Measurements from ENCODE around the gene MECR.
A peak's percentile ranks its signal among the peaks of the same experiment; 100 is the strongest.

Gene MECR

DNA sequence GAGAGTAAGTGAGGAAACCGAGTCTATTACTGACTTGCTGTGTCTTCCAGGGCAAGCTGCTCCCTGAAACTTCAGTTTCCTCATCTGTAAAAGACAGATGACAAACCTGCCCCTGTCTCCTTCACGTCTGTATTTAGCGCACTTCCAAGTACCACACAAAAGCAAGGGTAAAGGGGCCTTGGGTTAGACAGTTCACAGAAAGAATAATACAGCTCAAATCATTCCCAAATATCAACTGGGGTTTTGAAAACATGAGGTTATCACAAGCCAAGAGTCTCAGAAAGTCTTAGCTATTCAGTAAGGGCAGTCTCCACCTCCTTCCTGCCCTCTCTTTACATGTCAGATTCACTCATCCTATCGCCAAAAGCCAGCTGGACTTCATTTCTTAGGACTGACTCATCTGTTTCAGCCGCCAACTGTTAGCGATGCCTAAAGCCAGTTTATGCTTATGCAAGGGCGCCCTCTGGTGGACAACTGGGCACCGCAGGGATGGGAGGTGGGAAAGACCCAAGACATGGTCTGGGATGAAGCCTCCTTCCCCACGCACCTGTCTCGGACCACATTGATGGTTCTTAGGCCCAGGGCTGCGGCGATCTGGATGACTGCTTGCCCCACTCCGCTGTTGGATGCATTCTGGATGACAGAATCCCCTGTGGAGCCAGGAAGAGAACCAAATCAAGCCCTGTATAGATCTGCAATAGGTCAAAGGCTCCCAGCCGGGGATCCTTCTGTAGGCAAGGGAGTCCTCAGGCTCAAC lies 28.0 kb downstream of the MECR start:
- H3K27me3 ChIP-seq (ENCODE audit: control insufficient read depth, insufficient read depth, low read length), result no peaks in the 10 kb centered on the region
- no peak overlapping the region for H3K9ac ChIP-seq (ENCODE audit: low read length)
- no peak overlapping the region for H3K4me3 ChIP-seq (ENCODE audit: low read length)
- peaks cover 5% of the 10 kb centered on the region for H3K36me3 ChIP-seq (ENCODE audit: control insufficient read depth, insufficient read depth, low read length)
- H3K4me1 ChIP-seq (ENCODE audit: control insufficient read depth, insufficient read depth, low read length), result peaks cover 10% of the 10 kb centered on the region
- peak overlapping the region; percentile 92 for H3K27ac ChIP-seq (ENCODE audit: low read depth, low read length)

DNA sequence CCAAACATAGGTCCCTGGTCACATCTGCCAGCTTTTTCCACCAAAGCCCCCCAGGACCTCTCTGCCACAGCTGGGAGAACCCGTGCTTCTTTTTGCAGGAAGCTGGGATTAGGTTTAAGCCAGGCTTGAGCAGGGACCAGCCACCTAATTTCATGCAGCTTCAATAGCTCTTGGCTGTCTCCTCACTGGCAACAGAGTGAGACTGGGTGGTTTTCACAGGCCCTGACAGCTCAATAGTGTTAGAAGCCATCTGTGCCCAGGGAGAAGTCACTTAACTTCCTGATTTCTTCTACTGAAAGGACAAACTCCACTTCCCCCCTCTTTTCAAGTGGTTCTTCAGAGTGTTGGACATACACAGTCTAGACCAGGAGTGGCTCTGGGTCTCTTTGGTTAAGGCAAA lies 28.7 kb downstream of the MECR start:
- H3K4me3 ChIP-seq (ENCODE audit: low read length), result no peak overlapping the region
- peak overlapping the region; percentile 92 for H3K27ac ChIP-seq (ENCODE audit: low read depth, low read length)
- no peaks in the 10 kb centered on the region for H3K27me3 ChIP-seq (ENCODE audit: control insufficient read depth, insufficient read depth, low read length)
- H3K36me3 ChIP-seq (ENCODE audit: control insufficient read depth, insufficient read depth, low read length), result peaks cover 5% of the 10 kb centered on the region
- peaks cover 16% of the 10 kb centered on the region for H3K4me1 ChIP-seq (ENCODE audit: control insufficient read depth, insufficient read depth, low read length)
- no peak overlapping the region for H3K9ac ChIP-seq (ENCODE audit: low read length)

DNA sequence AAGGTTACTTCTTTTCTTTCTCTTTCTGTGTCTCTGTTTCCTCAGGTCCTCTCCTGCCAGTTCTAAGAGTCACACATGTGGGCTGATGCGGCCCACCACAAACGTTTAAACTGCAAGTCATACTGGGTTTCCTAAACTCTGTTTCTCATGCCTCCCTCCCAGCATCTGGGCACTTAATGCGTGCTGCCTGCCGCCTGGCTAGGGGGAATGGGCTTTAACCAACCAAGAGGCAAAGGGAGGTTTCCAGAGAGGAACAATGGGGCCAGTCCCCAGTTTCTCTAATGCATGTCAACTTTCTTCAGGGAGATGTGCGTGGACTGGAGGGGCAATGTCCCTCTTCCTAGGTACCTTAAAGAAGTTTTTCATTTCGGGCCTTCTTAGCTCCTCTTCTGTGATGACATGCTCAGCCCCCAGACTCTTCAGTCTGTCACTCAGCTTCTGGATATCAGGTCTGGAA lies 29.1 kb downstream of the MECR start:
- H3K36me3 ChIP-seq (ENCODE audit: control insufficient read depth, insufficient read depth, low read length), result peaks cover 5% of the 10 kb centered on the region
- no peak overlapping the region for H3K27ac ChIP-seq (ENCODE audit: low read depth, low read length)
- H3K9ac ChIP-seq (ENCODE audit: low read length), result no peak overlapping the region
- no peak overlapping the region for H3K4me3 ChIP-seq (ENCODE audit: low read length)
- H3K27me3 ChIP-seq (ENCODE audit: control insufficient read depth, insufficient read depth, low read length), result no peaks in the 10 kb centered on the region
- H3K4me1 ChIP-seq (ENCODE audit: control insufficient read depth, insufficient read depth, low read length), result peaks cover 17% of the 10 kb centered on the region

DNA sequence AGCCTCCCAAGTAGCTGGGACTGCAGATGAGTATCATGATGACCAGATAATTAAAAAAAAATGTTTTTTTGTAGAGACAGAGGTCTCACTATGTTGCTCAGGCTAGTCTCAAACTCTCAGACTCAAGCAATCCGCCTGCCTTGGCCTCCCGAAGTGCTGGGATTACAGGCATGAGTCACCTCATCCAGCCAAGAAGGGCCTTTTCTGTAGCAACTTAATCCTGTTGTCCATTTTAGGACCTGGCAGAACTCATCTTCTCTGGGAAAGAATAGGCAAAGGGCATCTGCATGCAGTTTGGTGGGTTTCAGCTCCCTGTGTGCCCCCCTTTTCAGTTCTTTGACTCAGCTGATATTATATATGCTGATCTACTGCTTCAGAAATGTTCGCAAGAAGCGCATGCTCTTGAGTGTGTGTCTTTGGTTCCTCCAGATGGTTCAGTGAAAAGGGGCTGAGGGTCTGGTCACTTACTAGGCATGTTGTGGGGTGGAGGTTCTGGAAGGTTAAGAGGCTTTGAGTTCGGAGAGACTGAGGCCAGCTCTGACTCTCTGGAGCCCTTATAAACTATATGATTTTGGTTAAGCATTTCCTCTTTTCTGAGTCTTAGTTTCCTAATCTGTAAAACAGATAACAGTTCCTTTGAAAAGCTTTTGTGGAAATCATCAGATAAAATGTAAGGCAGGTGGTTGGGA lies 29.7 kb downstream of the MECR start:
- peaks cover 1% of the 10 kb centered on the region for H3K36me3 ChIP-seq (ENCODE audit: control insufficient read depth, insufficient read depth, low read length)
- no peak overlapping the region for H3K4me3 ChIP-seq (ENCODE audit: low read length)
- H3K27ac ChIP-seq (ENCODE audit: low read depth, low read length), result no peak overlapping the region
- H3K9ac ChIP-seq (ENCODE audit: low read length), result no peak overlapping the region
- peaks cover 17% of the 10 kb centered on the region for H3K4me1 ChIP-seq (ENCODE audit: control insufficient read depth, insufficient read depth, low read length)
- H3K27me3 ChIP-seq (ENCODE audit: control insufficient read depth, insufficient read depth, low read length), result no peaks in the 10 kb centered on the region

DNA sequence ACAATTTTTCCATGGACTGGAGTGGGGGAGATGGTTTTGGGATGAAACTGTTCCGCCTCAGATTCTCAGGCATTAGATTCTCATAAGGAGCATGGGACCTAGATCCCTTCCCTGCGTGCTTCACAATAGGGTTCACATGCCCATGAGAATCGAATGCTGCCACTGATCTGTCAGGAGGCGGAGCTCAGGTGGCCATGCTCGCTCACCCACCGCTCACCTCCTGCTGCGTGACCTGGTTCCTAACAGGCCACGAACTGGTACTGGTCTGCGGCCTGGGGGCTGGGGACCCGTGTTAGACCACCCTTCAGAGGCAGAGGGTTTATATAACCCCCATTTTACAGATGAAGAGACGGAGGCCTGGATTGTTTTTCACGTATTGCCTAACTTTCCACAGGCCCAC lies 32.7 kb downstream of the MECR start:
- H3K27ac ChIP-seq (ENCODE audit: low read depth, low read length), result no peak overlapping the region
- no peaks in the 10 kb centered on the region for H3K27me3 ChIP-seq (ENCODE audit: control insufficient read depth, insufficient read depth, low read length)
- peaks cover 17% of the 10 kb centered on the region for H3K4me1 ChIP-seq (ENCODE audit: control insufficient read depth, insufficient read depth, low read length)
- no peak overlapping the region for H3K9ac ChIP-seq (ENCODE audit: low read length)
- H3K4me3 ChIP-seq (ENCODE audit: low read length), result no peak overlapping the region
- H3K36me3 ChIP-seq (ENCODE audit: control insufficient read depth, insufficient read depth, low read length), result no peaks in the 10 kb centered on the region

DNA sequence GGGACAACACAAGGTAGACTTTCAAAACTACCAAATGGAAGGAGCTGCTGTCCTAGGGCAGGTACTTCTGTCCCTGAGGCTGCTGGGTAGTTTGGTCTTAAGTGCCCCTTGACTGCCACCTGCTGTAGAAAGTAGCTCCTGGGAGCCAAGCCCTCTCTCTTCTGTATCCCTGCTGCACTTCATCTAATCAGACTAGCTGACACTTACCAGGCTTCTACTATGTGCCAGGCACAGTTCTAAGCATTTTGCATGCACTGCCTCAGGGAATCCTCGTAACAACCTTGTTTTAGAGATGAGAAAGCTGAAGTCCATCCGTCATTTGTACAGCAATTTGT lies 33.2 kb downstream of the MECR start:
- no peak overlapping the region for H3K4me3 ChIP-seq (ENCODE audit: low read length)
- H3K9ac ChIP-seq (ENCODE audit: low read length), result no peak overlapping the region
- H3K36me3 ChIP-seq (ENCODE audit: control insufficient read depth, insufficient read depth, low read length), result no peaks in the 10 kb centered on the region
- no peaks in the 10 kb centered on the region for H3K27me3 ChIP-seq (ENCODE audit: control insufficient read depth, insufficient read depth, low read length)
- peaks cover 15% of the 10 kb centered on the region for H3K4me1 ChIP-seq (ENCODE audit: control insufficient read depth, insufficient read depth, low read length)
- H3K27ac ChIP-seq (ENCODE audit: low read depth, low read length), result no peak overlapping the region

DNA sequence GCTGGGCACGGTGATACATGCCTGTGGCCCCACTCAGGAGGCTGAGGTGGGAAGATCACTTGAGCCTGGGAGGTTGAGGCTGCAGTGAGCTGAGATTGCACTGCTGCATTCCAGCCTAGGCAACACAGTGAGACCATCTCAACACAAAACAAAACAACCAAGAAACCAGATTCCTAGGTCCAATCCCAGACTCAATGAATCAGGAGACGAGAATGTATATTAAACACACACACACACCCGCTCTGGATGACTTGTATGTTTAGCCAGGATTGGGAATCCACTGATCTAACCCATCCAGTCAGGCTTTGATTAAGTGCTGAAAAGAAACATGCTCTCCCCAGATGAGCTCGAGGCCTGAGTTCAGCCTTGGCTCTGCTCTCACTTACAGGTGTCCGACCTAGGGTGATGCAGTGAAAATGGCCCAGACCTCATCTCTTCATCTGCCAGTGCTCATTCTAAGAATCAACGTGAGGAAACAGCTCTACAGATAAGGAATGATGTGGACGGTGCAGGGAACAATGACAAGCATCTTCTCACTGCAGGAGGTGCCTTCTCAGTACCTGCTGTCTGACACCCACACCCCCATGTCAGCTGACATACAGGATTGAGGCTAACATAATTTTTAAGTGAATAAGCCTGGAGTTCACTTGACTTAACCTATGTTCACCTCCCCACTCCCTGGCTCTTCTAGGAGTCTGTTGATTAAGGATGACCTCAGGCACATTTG lies 33.7 kb downstream of the MECR start:
- Histone ChIP-seq H3K4me1 (ENCODE audit: control insufficient read depth, insufficient read depth, low read length) (peaks cover 10% of the 10 kb centered on the region), H3K9ac (ENCODE audit: low read length) (no peak overlapping the region), H3K36me3 (ENCODE audit: control insufficient read depth, insufficient read depth, low read length) (no peaks in the 10 kb centered on the region), H3K27ac (ENCODE audit: low read depth, low read length) (peak overlapping the region; percentile 47), H3K4me3 (ENCODE audit: low read length) (no peak overlapping the region), H3K27me3 (ENCODE audit: control insufficient read depth, insufficient read depth, low read length) (no peaks in the 10 kb centered on the region)

DNA sequence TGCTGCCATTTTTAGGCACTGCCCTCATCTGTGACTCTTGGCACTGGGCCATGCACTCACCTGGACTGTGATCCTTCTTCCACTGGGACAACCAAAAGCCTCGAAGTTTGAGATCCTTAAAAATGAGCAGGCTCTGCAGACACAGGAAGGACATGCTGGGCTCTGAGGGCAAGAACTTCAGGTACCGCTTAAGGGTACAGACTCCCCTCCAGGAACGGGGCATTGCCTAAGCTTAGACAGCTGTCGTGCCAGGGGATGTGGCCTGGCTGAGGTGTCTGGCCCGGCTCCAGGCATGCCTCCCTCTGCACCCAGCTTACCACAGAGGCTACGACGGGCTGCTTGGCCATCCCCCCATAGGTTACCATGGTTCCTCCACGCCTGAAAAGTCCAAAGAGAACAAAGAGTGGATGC lies 34.8 kb downstream of the MECR start:
- no peak overlapping the region for H3K27ac ChIP-seq (ENCODE audit: low read depth, low read length)
- peaks cover 10% of the 10 kb centered on the region for H3K4me1 ChIP-seq (ENCODE audit: control insufficient read depth, insufficient read depth, low read length)
- no peaks in the 10 kb centered on the region for H3K27me3 ChIP-seq (ENCODE audit: control insufficient read depth, insufficient read depth, low read length)
- H3K4me3 ChIP-seq (ENCODE audit: low read length), result no peak overlapping the region
- no peaks in the 10 kb centered on the region for H3K36me3 ChIP-seq (ENCODE audit: control insufficient read depth, insufficient read depth, low read length)
- H3K9ac ChIP-seq (ENCODE audit: low read length), result no peak overlapping the region

DNA sequence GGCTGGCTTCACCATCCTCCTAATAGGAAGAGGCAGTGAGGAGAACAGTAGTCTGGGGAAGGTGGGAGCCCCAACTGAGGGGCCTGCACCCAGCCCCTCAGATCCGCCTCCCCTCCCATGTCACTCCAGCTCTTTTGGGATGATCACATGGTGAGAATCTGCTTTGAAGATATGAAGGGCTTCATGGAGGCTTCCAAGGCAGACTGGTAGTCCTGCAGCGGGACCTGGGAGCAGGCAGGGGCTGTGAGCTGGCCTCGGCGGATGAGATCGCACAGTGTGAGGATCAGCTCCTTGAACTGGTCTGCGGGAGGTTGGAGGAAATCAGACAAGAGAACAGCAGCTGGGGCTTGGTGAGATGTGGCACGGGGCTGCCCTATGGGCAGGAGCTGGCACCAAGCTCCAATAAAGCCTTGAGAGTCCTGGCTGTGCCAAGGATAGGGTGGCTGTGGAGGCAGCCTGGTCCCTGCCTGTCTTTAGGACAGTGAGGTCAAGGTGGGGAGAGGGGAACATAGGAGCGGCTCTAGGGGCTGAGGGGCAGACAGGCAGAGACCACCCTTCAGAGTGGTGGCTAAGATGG lies 36.8 kb downstream of the MECR start:
- Histone ChIP-seq H3K4me3 (ENCODE audit: low read length) (no peak overlapping the region), H3K27me3 (ENCODE audit: control insufficient read depth, insufficient read depth, low read length) (no peaks in the 10 kb centered on the region), H3K4me1 (ENCODE audit: control insufficient read depth, insufficient read depth, low read length) (peaks cover 10% of the 10 kb centered on the region), H3K27ac (ENCODE audit: low read depth, low read length) (no peak overlapping the region), H3K36me3 (ENCODE audit: control insufficient read depth, insufficient read depth, low read length) (no peaks in the 10 kb centered on the region), H3K9ac (ENCODE audit: low read length) (no peak overlapping the region)

DNA sequence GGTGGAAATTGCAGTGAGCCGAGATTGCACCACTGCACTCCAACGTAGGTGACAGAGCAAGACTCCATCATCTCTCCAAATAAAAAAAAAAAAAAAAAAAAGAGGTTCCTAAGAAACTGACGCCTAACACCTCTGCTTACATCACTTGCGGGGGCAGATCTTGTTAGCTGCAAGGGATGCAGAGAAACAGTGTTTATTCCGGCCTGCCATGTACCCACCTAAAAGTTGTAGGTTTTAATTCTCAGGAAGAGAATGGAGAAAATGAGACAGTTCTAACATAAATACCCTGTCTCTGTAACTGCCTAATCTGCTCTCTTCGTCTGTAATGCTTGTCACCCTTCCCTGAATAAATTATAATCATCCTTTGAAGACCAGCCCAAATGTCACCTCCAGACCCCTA lies 40.0 kb downstream of the MECR start:
- Histone ChIP-seq H3K4me3 (ENCODE audit: low read length) (no peak overlapping the region), H3K36me3 (ENCODE audit: control insufficient read depth, insufficient read depth, low read length) (no peaks in the 10 kb centered on the region), H3K4me1 (ENCODE audit: control insufficient read depth, insufficient read depth, low read length) (no peaks in the 10 kb centered on the region), H3K9ac (ENCODE audit: low read length) (no peak overlapping the region), H3K27me3 (ENCODE audit: control insufficient read depth, insufficient read depth, low read length) (no peaks in the 10 kb centered on the region), H3K27ac (ENCODE audit: low read depth, low read length) (no peak overlapping the region)

DNA sequence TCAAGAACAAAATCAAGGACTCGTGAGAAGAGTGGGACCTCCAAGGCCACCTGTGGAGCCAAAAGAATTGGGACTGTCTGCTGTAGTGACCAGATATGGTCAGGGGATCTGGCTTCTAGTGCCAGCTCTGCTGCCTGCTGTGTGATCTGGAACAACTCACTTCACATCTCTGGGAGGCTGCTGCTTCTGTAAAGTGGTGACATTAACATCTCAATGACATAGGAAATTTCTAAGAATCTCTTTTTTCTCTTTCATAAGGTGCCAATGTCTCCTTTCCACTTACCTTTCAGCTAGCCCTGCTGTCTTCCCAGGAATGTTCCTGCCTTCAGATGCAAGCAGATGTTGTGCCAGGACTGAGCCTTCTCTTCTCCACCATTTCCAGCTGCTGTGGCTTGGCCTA lies 44.0 kb downstream of the MECR start:
- Histone ChIP-seq H3K4me1 (ENCODE audit: control insufficient read depth, insufficient read depth, low read length) (no peaks in the 10 kb centered on the region), H3K4me3 (ENCODE audit: low read length) (no peak overlapping the region), H3K27ac (ENCODE audit: low read depth, low read length) (no peak overlapping the region)

DNA sequence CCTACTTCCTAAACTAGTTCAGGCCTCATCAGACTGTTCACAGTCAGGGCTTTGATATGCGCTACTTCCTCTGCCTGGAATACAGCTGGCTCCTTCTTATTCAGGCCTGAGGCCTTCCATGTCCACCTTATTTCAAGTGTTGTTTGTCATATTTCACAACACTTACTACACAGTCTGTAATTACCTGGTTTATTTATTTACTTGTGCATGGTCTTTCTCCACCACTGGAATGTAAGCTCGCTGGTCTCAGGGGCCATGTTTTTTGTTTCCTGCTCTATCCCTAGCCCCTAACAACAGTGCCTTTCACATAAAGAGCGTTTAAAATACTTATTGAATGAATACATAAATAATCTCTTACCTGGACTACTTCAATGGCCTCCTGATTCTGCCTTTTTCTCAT lies 44.5 kb downstream of the MECR start:
- no peaks in the 10 kb centered on the region for H3K27me3 ChIP-seq (ENCODE audit: control insufficient read depth, insufficient read depth, low read length)
- H3K4me1 ChIP-seq (ENCODE audit: control insufficient read depth, insufficient read depth, low read length), result no peaks in the 10 kb centered on the region
- no peak overlapping the region for H3K27ac ChIP-seq (ENCODE audit: low read depth, low read length)
- H3K4me3 ChIP-seq (ENCODE audit: low read length), result no peak overlapping the region
- no peaks in the 10 kb centered on the region for H3K36me3 ChIP-seq (ENCODE audit: control insufficient read depth, insufficient read depth, low read length)
- H3K9ac ChIP-seq (ENCODE audit: low read length), result no peak overlapping the region

More for the DNA sequence above, 44.0 kb downstream of the MECR start:
- H3K36me3 ChIP-seq (ENCODE audit: control insufficient read depth, insufficient read depth, low read length), result no peaks in the 10 kb centered on the region
- H3K9ac ChIP-seq (ENCODE audit: low read length), result no peak overlapping the region
- H3K27me3 ChIP-seq (ENCODE audit: control insufficient read depth, insufficient read depth, low read length), result no peaks in the 10 kb centered on the region

All from rectal smooth muscle tissue (tissue), 1 donor.